GM12878 (cell line): ENCODE results near the gene UNC45B.

Experiments used
- ATF3 ChIP-seq: IDR thresholded peaks from 2 replicates; pipeline ENCODE4 v1.6.1; 2011; ENCODE audit warnings: low read depth, mild to moderate bottlenecking, low read length, moderate library complexity, borderline replicate concordance; ENCODE audit errors: extremely low read depth
- CTCF ChIP-seq, 3 experiments: IDR thresholded peaks in 2 of 3; conservative IDR thresholded peaks in 1 of 3; 2 replicates each; pipeline ENCODE4 v1.5.1; 2011; ENCODE audit warnings: low read depth in 3 of 3, low read length in 3 of 3, mild to moderate bottlenecking in 3 of 3, control low read depth in 2 of 3, moderate library complexity in 2 of 3, inconsistent platforms in 1 of 3, mixed read lengths in 1 of 3; ENCODE audit not compliant: control insufficient read depth in 2 of 3, insufficient read depth in 1 of 3; ENCODE audit errors: extremely low read depth in 1 of 3
- E2F4 ChIP-seq: IDR thresholded peaks from 2 replicates; pipeline ENCODE4 v1.6.1; 2012; ENCODE audit warnings: low read depth, low read length, improper control_type of control experiment
- EZH2 ChIP-seq: IDR thresholded peaks from 2 replicates; pipeline ENCODE4 v1.6.1; 2012; ENCODE audit warnings: low read depth, mild to moderate bottlenecking, control low read depth, inconsistent platforms, low read length, borderline replicate concordance; ENCODE audit not compliant: control insufficient read depth
- MXI1 ChIP-seq: fragments of 150-350 bp; IDR thresholded peaks from 2 replicates; pipeline ENCODE4 v1.6.1; 2011; ENCODE audit warnings: low read depth, mild to moderate bottlenecking, inconsistent platforms, low read length, improper control_type of control experiment
- PRDM15 ChIP-seq: fragments of 450-650 bp; formaldehyde crosslinking; IDR thresholded peaks from 2 replicates; pipeline ENCODE4 v1.4.0; 2020; ENCODE audit warnings: mild to moderate bottlenecking, moderate library complexity
- ZNF217 ChIP-seq: fragments of 450-650 bp; IDR thresholded peaks from 2 replicates; pipeline ENCODE4 v1.6.1; 2017; ENCODE audit warnings: antibody characterized with exemption, mild to moderate bottlenecking

GRCh38 chr17:35214192-35214591, 66.6 kb downstream of the UNC45B start:
- TF ChIP-seq CTCF (IDR thresholded peaks at IDR 0.05 in 2 of 3, conservative IDR thresholded peaks at IDR 0.05 in 1 of 3; ENCODE audit: control insufficient read depth in 2 of 3, extremely low read depth in 1 of 3, insufficient read depth in 1 of 3, low read depth in 3 of 3, low read length in 3 of 3) (no peak), EZH2 (no peak), MXI1 (no peak), PRDM15 (CRISPR knock-in tag) (no peak), E2F4 (no peak), ATF3 (no peak), ZNF217 (no peak)
